GM19023 (cell line): ENCODE measurements around the gene ZNF723.
"Not testable (repeated sequence)": the region's sequence is repeated elsewhere in the genome, so short reads cannot be mapped to it uniquely, and the experiment has no call there.

Source experiments
- ATAC-seq: cut with Tn5 transposase; IDR thresholded peaks from one replicate; pipeline ENCODE4 v1.9.1; 2021; ENCODE audit warnings: mild to moderate bottlenecking, moderate library complexity; ENCODE audit not compliant: unreplicated experiment

ZNF723 gene

DNA sequence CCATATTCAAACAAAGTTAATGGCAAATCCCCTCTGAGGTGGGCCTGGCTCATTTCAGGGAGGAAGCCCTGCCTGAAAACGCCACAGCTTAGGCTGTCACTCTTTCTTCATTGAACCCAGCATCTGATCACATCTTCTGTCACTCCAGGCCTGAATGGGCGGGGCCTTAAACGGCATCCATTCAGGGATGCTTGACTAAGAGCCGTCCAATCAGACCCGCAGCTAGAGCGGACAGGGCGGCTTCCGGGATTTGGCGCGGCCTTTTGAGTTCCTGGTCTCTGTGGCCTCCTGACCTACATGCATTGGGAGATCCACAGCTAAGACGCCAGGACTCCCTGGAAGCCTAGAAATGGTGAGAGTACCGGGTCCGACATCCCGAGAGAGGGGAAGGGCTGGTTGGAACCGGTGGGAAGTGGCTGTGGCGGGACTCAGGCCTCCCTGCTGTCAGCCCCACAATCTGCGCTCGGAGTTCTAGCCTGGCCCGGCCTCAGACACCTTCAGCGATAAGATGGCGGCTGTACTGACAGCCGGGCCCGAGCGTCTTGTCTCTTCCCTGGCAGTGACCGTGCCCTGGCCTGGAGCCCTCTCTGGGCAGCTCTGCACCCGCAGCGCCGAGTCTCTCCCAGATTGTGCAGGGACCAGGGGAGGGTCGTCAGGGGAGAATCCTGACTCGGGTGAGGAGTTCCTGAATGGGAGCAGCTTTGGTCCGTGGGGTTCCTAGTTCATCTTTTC lies at the start of gene ZNF723:
ZNF723 (plus strand) TSS at position 261 of the 732 bp plus-strand sequence; CDS start at position 350, 89 bp downstream.
- no peak for ATAC-seq

DNA sequence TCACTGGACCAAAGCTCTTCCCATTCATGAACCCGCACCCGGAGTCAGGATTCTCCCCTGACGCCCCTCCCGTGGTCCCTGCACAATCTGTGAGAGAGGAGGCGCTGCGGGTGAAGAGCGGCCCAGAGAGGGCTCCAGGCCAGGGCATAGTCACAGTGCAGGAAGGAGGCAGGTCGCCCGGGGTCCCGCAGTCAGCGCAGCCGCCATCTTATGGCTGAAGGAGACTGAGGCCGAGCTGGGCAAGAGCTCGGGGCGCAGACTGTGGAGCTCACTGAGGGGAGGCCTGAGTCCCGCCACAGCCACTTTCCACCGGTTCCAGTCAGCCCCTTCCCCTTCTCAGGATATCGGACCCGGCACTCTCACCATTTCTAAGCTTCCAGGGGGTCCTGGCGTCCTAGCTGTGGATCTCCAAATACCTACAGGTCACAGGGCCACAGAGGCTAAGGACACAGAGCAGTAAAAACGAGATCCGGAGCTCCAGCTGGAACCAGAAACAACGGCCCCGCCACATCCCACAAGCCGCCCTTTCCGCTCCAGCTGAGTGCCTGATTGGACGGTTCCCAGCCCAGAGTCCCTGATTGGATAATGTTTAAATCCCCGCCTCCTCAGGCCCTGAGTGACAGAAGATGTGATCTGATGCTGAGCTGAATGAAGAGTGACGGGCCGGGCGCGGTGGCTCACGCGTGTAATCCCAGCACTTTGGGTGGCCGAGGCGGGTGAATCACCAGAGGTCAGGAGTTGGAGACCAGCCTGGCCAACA lies 48.3 kb upstream of the ZNF723 start, which contains the start of gene ZNF99:
ZNF99 (minus strand) TSS at position 501 of the 760 bp plus-strand sequence; CDS start at position 366, 135 bp downstream.
- ATAC-seq, result no peak

DNA sequence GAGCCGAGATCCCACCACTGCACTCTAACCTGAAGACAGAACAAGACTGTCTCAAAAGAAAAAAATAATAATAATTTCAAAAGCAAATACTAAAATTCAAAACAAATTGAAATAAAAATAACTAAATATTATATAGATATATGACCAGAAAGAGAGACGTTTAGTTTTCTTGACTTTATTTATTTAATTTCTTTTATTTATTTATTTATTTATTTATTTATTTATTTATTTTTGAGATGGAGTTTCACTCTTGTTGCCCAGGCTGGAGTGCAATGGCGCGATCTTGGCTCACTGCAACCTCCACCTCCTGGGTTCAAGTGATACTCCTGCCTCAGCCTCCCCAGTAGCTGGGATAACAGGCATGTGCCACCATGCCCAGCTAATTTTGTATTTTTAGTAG lies 39.2 kb upstream of the ZNF723 start:
- not testable (repeated sequence) for ATAC-seq

DNA sequence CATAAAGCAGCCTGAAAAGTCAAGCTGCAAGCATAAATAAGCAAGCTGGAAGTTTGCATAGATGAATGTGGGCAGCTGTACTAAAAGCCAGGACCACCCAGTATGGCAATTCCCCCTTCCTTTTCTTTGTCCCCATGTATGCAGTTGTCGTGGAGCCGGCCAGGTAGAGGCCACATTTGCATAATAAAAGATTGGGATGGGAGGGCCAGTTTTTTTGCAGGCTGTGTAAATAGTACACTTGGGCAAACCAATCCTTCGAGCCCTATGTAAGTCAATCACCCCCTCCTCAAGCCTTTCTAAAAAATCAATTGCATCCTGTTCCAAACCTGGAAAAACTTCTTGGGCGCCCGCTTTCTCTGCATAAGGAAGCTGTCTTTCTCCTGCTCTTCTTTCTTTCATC lies 35.1 kb upstream of the ZNF723 start:
- ATAC-seq, result no peak

DNA sequence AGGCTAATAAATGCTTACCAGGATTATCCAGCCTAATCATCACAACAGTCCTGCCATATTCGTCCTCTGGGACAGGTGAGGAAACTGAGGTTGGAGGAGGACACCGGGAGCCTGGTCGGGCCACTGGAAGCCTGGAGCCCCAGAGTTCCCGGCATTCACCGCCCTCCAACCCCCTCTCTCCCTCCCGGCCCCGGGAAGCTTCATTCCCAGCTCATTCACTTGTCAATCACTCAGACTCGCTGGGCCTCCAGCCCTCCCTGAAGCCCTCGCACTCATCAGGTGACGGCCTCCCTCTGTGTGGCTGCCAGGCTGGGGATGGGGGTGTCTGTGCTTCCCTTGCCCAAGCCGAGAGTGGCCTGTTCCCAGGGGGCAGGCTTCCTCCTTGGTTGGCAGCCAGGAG lies 25.7 kb upstream of the ZNF723 start:
- ATAC-seq, result no peak

DNA sequence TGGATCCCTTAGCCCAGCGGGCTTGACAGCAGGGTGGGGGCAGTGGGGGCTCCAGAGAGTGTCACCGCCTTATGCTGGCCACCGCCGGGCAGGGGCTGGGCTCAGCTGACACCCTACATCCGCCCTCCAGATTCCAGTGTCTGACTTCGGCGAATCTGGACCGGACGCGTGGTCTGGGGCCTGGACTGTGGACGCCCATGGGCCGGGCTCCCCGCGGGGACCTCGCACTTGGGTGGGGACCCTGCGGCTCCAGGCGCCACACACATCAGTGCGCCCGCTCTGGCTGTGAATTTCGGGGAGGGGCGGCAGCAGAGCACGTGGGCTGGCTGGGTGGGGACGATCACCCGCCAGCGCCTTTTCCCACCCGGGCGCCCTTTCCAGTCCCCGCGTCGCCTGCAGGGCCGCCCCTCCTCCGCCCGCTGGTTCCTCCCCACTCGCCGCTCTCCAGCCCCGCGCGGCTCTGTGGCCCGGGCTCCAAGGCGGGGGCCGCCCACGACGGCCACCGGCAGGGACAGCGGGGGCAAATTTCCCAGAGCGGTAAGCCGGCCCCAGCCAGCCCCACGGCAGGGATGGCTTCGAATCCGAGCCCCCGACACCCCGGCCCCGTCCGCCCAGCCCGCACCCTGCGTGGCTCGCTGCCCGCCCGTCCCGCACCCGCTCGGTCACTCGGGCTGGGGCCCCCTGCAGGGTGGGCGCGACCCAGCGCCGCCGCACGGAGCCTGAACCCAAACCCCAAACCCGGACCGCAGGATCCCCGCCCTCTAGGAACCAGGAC lies 24.8 kb upstream of the ZNF723 start:
- ATAC-seq, result no peak

DNA sequence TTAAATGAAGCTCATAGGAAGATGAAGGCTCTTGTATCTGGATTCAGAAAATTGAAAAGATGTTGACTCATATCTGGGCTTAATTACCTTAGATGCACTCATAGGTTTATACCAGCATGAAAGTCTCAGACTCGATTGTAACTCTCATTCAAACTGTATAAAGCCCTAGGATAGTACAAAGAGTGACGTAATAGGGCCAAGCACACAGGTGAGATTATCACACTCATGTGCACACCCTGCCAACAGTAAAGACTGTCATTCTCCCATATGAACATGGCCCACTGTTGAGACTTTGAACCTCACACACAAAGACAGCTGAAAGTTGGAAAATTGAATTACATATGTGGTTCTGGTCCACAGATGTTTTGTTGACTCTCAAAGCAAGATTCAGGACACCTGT lies 18.0 kb upstream of the ZNF723 start:
- ATAC-seq, result no peak

DNA sequence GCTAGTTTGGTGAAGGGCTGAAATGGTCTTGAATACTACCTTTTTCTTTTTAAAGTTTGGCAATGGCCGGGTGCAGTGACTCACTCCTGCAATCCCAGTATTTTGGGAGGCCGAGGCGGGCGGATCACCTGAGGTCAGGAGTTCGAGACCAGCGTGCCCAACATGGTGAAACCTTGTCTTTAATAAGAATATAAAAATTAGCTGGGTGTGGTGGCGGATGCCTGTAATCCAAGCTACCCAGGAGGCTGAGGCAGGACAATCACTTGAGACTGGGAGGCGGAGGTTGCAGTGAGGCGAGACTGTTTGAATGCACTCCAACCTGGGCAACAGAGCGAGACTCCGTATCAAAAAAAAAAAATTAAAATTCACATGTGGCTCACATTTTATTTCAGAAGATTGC lies 880 bp upstream of the ZNF723 start:
- ATAC-seq, result no peak

DNA sequence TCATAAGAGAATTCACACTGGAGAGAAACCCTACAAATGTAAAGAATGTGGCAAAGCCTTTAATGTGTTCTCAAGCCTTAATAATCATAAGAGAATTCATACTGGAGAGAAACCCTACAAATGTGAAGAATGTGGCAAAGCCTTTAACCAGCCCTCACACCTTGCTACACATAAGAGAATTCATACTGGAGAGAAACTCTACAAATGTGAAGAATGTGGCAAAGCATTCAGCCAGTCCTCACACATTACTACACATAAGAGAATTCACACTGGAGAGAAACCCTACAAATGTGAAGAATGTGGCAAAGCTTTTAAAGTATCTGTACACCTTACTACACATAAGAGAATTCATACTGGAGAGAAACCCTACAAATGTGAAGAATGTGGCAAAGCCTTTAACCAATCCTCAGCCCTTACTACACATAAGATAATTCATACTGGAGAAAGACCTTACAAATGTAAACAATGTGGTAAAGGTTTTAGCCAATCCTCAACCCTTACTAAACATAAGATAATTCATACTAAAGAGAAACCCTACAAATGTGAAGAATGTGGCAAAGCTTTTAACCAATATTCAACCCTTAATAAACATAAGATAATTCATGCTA lies 25.7 kb downstream of the ZNF723 start:
- not testable (repeated sequence) for ATAC-seq

DNA sequence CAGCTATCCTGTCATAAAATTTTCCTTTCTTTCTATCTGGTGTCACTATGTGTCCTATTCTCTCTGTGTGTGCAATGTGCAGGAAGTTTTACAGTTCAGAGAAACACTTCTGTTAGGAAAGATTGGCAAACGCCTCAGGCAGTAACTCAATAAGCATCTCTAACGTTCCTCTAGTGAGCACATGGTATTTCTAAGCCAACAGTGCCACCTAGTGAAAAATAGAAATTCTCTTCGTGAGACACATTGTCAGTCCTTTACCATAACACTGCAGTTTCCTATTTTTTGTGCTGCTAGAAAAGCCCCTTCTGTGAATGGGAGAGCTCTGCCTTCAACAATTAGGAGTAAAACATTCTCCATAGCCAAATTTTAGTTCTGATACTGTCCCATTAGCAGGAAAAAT lies 50.7 kb downstream of the ZNF723 start:
- no peak for ATAC-seq

DNA sequence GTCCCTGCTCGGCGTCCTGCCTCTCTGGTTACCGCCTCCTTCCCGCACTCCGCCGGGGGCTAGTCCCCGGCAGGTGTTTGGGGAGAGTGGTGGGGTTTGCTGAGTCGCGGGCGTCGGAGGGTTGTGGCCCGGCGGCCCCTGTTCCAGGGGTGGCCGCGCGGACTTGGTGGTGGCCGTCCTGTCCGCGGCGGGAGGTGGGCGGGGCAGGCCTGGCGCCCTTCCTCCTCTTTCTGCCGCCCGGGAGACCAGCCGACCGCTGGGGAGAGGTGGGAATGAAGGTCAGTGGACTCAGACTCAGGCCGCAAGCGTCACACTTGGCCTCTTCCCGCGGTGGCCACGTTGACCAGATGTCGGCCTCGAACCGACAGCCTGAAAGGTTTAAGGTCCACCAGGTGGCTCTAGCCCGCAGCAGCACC lies 61.8 kb downstream of the ZNF723 start:
- ATAC-seq, result no peak

DNA sequence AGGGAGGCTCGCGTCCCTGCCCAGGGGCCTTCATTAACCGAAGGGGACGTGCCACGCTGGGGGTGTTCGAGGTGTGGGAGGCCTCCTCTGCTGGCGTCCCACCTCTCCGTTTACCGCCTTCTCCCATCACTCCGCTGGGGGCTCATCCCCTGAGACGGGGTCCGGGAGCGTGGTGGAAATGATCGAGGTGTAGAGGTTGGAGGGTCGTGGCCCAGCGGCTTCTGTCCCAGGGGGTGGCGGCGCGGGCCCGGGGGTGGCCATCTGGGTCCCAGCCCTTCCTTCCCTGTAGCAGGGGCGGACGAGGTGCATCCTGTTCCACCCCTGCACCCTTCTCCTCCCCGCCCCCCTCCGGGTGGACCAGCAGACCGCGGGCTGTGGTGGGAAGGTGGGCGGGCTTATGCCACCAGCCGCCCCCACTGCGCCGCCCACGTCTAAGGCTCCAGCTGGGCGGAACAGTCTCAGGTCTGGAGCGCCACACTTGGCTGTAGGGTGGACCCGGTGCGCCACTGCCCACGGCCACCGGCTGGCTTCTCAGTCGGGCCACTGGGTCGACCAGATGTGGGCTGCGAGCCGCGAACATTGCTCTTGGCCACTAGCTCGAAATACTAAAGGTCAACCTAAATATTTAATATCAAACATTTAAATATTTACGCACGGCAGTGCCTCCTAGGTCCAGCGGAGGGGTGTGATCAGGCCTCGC lies 69.5 kb downstream of the ZNF723 start:
- ATAC-seq, result no peak
